ENCODE results near the gene RGMB. TPM values are rescaled to one million over a fixed set of nuclear protein-coding genes. Genes with fewer than 3 reads are reported as not detected.

The RGMB gene
- polyA plus RNA-seq, 1 donor from 2014 or later = 5.2 TPM

DNA sequence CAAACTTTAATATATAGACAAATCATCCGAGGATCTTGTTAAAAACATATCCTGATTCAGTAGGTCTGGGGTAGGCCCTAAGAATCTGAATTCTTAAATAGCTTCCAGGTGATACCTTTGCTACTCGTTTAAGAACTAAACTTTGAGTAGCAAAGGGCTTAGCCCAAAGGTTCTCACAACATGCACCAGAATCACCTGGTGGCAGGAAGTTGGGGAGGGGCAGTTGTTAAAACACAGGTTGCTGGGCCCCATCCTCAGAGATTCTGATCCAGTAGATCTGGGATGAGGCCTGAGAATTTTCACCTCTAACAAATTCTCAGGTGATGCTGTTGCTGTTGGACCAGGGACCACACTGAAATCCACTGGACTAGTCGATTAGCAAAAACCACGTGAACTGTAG lies 20.0 kb upstream of the RGMB start:
- Mint-ChIP-seq H3K36me3 (peaks cover 2% of the 10 kb centered on the region), H3K27ac (no peak overlapping the region), H3K9me3 (peaks cover 0 to 4% (median 2%) of the 10 kb centered on the region in 3 donors), H3K27me3 (peaks cover 8% of the 10 kb centered on the region), H3K4me3 (no peak overlapping the region), H3K4me1 (no peaks in the 10 kb centered on the region)

DNA sequence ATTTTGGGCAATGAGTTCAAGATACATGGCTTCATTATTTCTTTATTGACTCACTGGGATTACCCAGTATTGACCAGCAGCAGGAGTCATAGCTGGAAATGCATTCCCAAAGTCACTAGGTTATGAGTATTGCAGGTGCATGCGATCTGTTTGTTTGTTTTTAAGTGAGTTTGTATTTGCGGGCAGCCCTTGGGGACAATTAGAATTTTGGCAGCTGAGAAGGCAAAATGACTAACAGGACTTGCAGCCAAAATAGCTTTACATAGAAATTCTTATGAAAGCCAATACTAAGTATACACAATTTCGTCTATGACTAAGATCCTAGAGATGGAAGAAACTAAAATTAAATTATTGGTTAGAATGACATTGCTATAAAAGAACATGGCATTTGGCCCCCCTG lies 18.1 kb upstream of the RGMB start:
- no peak overlapping the region for H3K27ac Mint-ChIP-seq
- no peak overlapping the region for H3K4me3 Mint-ChIP-seq
- peaks cover 8% of the 10 kb centered on the region for H3K27me3 Mint-ChIP-seq
- H3K36me3 Mint-ChIP-seq = peaks cover 2% of the 10 kb centered on the region
- no peaks in the 10 kb centered on the region for H3K4me1 Mint-ChIP-seq
- H3K9me3 Mint-ChIP-seq = peaks cover 0 to 4% (median 2%) of the 10 kb centered on the region in 3 donors

DNA sequence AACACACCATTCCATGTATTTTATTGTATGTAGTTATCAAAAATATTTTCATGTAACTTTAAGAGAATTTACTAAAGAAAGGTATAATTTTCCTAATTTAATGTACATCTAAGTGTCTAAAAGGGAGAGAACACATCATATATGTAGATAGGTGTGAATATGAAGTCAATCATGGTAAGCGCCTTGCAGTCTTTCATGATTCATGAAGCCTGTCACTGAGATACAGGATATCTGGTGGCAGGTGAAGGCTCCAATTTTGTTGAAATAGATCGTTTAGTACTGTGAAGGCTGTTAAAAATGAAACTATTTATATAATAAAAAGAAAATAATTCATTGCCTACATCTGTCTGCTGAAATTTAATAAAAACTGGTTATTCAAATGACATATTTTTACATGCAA lies 15.5 kb upstream of the RGMB start:
- H3K4me1 Mint-ChIP-seq = no peaks in the 10 kb centered on the region
- H3K9me3 Mint-ChIP-seq = peaks cover 0 to 5% (median 4%) of the 10 kb centered on the region in 3 donors
- H3K36me3 Mint-ChIP-seq = peaks cover 3% of the 10 kb centered on the region
- no peak overlapping the region for H3K27ac Mint-ChIP-seq
- H3K4me3 Mint-ChIP-seq = no peak overlapping the region
- peaks cover 12% of the 10 kb centered on the region for H3K27me3 Mint-ChIP-seq

DNA sequence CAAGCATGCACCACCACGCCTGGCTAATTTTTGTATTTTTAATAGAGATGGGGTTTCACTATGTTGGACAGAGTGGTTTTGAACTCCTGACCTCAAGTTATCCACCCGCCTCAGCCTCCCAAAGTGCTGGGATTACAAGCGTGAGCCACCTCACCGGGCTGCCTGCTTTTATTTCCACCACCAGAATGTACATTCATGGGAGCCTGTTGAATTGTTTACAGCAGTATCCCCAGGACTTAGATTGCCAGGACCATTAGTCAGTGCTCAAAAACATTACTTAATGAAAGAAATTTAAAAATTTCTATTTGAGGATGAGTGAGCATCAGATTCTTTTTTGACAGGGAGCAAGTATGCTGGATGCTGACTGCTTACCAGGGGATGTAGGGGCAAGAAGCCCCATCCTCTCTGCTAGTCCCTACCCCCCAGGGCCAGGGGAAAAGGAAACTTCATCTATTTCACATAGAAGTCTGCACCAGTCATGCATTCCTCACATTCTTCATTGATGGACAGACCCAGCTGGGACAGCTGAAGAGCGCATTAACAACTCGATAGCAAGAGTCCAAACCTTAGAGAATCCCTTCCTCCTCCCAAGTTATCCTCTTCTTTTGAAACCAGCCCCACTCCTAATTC lies 10.3 kb upstream of the RGMB start:
- H3K27ac Mint-ChIP-seq = no peak overlapping the region
- peaks cover 1% of the 10 kb centered on the region for H3K36me3 Mint-ChIP-seq
- peaks cover 0 to 3% (median 0%) of the 10 kb centered on the region in 3 donors for H3K9me3 Mint-ChIP-seq
- H3K4me3 Mint-ChIP-seq = no peak overlapping the region
- H3K27me3 Mint-ChIP-seq = peaks cover 26% of the 10 kb centered on the region
- H3K4me1 Mint-ChIP-seq = peaks cover 0 to 3% (median under 1%) of the 10 kb centered on the region in 3 donors

DNA sequence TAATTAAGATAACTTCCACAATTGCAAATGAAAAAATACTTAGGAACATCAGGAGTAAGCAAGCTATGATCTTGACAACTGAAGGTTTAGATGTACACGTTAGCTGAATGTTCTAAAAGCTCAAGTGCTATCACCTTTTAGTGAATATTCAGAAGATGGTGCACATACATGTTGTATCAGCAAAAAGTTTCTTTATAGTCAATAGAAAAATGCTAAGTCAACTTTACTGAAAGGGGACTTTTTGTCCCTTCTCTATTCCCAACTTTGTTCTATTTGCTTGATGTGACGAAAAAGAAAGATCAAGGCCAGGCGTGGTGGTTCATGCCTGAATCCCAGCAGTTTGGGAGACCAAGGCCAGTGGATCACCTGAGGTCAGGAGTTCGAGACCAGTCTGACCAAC lies 7.6 kb upstream of the RGMB start:
- Mint-ChIP-seq H3K27ac (no peak overlapping the region), H3K36me3 (peaks cover 1% of the 10 kb centered on the region), H3K4me3 (no peak overlapping the region), H3K27me3 (peaks cover 31% of the 10 kb centered on the region), H3K9me3 (peaks cover 0 to 3% (median 0%) of the 10 kb centered on the region in 3 donors), H3K4me1 (peaks cover 4 to 14% (median 11%) of the 10 kb centered on the region in 3 donors)

DNA sequence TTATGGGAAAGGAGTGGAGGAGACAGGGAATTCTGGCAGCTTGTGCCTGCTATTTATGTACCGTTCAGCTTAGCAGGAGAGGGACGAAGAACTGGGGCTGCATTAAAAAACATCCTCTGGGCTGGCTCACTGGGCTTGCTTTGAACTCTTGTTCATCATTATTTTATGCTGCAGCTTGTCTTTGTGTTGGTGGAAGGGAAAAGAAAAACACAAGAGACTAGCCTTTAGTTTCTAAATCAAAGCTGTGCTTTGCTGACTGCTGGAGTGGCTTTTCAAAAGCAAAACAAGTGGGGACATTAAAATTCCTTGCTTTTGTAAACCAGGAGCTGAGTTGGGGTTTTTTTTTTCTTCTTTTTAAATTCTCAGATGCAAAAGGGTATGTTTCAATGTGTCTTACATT lies 5.9 kb upstream of the RGMB start:
- Mint-ChIP-seq H3K36me3 (no peaks in the 10 kb centered on the region), H3K27ac (no peak overlapping the region), H3K4me3 (peak overlapping the region in 2 of 4 donors; percentile 6 to 97), H3K4me1 (peaks cover 4 to 27% (median 23%) of the 10 kb centered on the region in 3 donors), H3K9me3 (no peaks in the 10 kb centered on the region), H3K27me3 (peaks cover 29% of the 10 kb centered on the region)

DNA sequence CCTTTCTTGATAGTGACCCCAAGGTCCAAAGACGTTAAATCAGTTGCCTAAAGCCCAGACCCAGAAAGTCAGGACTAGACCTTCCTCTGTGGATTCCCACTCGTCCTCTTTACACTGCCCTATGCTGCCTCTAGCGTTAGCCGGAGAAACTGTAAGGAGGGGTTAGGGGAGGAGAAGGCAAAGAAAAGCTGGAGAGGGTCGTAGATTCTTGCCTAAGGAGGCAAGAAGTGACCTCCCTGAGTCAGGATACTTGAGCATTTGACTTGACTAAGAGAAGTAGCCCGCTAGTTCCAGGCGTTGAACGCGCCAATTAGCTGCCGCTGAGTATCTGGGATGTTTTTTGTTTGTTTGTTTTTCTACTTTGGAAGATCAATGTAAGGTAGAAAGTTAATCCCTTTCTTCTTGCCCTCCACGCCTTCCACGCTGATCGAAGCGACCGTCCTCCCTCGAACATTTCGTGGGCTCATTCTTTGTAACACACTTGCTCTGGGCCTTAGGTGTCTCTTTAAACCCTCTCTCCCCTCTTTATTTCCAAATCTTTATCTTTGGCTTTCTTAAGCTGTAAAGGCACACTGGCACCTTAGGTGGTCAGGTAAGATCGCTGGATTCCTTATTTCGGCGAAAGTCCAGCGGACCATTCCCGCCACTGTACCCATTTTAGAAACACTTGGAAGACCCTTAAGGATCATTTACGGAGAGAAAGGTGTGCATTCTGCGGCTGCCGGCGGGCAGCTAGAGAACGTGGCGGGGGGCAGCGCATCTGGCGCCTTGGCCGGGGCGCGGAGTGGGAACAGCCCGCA lies 5.1 kb upstream of the RGMB start:
- Mint-ChIP-seq H3K4me1 (peaks cover 9 to 30% (median 27%) of the 10 kb centered on the region in 3 donors), H3K9me3 (no peaks in the 10 kb centered on the region), H3K27me3 (peaks cover 29% of the 10 kb centered on the region), H3K4me3 (peak overlapping the region; percentile 94 to 98 (median 96)), H3K36me3 (no peaks in the 10 kb centered on the region), H3K27ac (peak overlapping the region in 1 of 3 donors; percentile 63)

DNA sequence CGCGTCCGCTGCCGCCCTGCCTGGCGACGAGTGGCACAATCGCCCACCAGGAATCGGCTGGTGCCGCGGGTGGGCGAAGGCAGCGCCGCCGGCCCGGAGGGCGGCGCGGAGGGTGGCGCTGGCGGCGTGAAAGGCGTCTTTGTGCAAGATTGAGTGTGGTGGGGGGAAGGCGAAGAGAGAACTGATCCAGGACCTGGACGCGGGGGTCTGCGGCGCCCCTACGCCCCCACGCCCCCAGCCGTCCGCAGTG lies 4.6 kb upstream of the RGMB start:
- Mint-ChIP-seq H3K27me3 (peaks cover 29% of the 10 kb centered on the region), H3K36me3 (no peaks in the 10 kb centered on the region), H3K27ac (peak overlapping the region in 1 of 3 donors; percentile 63), H3K4me1 (peaks cover 9 to 30% (median 27%) of the 10 kb centered on the region in 3 donors), H3K4me3 (peak overlapping the region; percentile 94 to 98 (median 96)), H3K9me3 (no peaks in the 10 kb centered on the region)

DNA sequence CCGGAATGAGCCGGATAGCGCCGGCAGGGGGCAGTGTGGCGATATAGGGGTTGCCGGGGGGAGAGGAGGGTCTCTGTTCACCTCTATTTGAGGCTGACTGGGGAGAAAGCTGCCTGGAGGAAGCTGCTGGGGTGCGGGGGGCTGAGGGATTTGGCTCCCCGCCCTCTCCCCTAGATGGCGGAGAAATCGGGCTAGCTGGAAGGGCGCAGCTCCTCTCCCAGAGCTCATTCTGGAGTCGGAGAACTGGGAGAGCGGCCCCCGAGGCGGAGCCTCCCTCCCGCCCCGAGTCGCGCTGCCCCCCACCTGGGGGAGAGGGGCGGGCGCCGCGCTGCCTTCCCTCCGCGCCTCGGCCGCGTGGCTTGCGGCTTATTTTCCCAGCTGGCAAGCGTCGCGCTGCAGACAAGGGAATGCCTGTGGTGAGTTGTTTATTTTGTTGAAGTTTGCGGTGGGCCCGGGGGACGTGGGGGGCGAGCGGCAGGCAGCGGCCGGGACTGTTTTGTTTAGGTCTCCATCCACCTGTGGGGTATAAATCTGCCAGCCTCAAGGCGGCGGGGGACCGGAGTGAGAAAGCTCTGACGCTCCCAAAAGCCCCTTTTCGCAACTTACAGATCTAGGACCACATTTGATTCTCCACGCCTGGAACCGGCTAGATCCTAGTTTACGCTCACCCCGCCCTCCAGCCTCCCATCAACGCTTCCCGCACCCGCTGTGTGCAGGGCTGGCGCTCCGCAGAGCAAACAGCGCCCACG lies 4.1 kb upstream of the RGMB start:
- H3K27ac Mint-ChIP-seq = peak overlapping the region; percentile 63 to 90 (median 72)
- H3K27me3 Mint-ChIP-seq = peaks cover 24% of the 10 kb centered on the region
- H3K9me3 Mint-ChIP-seq = no peaks in the 10 kb centered on the region
- H3K4me1 Mint-ChIP-seq = peaks cover 10 to 30% (median 29%) of the 10 kb centered on the region in 3 donors
- H3K36me3 Mint-ChIP-seq = no peaks in the 10 kb centered on the region
- H3K4me3 Mint-ChIP-seq = peak overlapping the region; percentile 94 to 98 (median 96)

DNA sequence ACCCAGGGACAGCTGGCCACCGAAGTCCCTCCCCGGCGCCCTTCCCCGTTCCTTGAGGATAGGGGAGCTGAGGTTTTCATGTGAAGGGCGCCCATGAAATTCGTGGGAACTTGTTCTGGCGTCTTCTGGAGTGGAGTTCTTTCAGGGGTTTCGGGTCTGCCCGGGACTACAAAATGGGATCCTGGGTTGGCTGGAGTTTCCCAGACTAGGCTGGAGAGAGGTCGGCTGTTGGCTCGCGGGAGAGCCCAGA lies 3.6 kb upstream of the RGMB start:
- Mint-ChIP-seq H3K9me3 (no peaks in the 10 kb centered on the region), H3K27ac (peak overlapping the region; percentile 14 to 72 (median 63)), H3K4me3 (peak overlapping the region; percentile 94 to 98 (median 96)), H3K27me3 (peaks cover 21% of the 10 kb centered on the region), H3K36me3 (no peaks in the 10 kb centered on the region), H3K4me1 (peaks cover 12 to 34% (median 32%) of the 10 kb centered on the region in 3 donors)

DNA sequence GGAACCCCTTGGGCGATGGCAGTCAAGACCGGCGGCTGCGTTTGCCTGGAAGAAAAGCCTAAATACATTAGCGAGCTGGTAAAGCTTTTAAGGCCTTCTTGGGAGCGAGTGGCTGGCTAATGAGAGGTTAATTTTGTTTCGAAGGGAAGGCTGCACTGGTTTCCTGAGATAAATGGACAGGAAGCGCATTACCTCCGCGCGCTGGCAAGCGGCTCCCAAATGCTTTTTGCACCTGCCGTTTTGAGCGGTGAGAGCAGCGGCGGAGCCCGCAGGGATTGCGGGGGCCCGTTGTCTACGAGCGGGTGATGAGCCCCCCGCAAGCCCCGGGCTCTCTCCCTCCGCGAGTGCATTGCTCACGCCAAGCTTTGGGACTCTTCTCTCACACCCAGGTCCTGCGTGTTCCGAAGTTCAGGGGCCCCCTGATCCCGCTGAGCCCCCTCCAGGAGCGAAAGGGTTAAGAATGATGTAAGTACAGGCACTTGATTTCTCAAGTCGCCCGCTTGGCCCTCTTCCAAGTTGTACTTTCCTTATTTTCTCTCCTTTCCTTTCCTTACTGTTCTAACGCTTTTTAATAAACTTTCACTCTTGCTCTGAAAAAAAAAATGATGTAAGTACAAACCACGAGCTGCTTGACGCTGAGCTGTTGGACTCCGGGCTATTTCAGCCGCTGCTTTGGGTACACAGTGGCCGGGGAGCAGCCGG lies 3.1 kb upstream of the RGMB start:
- no peaks in the 10 kb centered on the region for H3K9me3 Mint-ChIP-seq
- H3K27ac Mint-ChIP-seq = peak overlapping the region; percentile 63 to 88 (median 72)
- peak overlapping the region; percentile 94 to 98 (median 96) for H3K4me3 Mint-ChIP-seq
- peaks cover 19% of the 10 kb centered on the region for H3K27me3 Mint-ChIP-seq
- H3K4me1 Mint-ChIP-seq = peaks cover 12 to 38% (median 36%) of the 10 kb centered on the region in 3 donors
- H3K36me3 Mint-ChIP-seq = no peaks in the 10 kb centered on the region

DNA sequence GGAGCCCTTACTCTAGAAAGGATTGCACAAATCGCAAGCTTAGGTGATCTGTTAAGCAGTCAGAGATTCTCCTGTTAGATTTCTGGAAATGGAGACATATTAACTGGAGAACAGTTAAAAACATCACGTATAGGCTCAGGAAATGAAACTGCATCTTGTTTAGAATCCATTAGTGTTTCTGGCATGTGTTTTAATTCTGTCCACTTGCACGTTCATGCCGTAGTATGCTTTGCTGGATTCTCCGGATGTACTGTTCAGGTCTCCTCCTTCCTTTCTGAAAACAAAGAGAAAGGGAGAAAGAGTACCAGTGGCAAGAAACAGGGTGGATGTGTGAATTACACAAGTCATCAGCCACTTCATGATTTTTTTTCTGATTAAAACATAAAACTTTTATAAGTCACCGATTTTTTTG lies 2.5 kb upstream of the RGMB start:
- peak overlapping the region; percentile 94 to 98 (median 96) for H3K4me3 Mint-ChIP-seq
- H3K36me3 Mint-ChIP-seq = no peaks in the 10 kb centered on the region
- H3K27me3 Mint-ChIP-seq = peaks cover 19% of the 10 kb centered on the region
- H3K27ac Mint-ChIP-seq = peak overlapping the region; percentile 63 to 88 (median 72)
- H3K9me3 Mint-ChIP-seq = no peaks in the 10 kb centered on the region
- peaks cover 14 to 42% (median 41%) of the 10 kb centered on the region in 3 donors for H3K4me1 Mint-ChIP-seq

DNA sequence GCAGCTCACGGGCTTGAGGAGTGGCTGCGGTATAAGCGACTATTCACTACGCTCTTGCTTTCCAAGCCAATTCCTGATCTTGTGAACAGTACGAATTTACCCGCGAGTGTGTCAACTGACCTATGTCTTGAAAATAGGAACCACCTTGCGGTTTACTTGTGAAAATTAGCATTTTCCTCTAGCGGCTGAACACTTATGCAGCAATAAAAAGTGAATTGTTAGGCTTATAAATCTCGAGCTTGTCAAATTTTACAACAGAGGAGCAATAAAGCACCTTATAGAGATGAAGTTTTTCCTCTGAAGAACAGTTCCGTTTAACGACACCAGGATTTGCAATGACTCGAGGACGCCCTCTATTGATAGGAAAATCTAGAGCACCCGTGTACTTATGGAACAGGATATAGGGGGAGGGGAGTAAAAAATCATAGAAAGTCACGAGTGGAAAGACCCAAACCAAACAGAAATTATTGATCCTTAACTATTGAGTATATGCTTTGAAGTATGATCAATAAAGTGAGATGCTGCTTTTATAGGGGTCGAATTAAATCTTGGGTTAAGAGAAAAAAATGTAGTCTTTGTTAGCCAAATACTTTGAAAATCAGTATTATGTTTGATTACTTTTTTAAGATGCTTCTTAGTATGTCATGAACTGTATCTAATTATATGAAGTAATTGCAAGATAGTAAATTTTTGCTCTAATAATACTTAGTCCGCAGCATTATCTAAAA lies 1.9 kb upstream of the RGMB start:
- H3K27me3 Mint-ChIP-seq = peaks cover 19% of the 10 kb centered on the region
- H3K4me1 Mint-ChIP-seq = peaks cover 17 to 46% (median 42%) of the 10 kb centered on the region in 3 donors
- no peaks in the 10 kb centered on the region for H3K36me3 Mint-ChIP-seq
- H3K4me3 Mint-ChIP-seq = peak overlapping the region; percentile 94 to 99 (median 98)
- H3K9me3 Mint-ChIP-seq = no peaks in the 10 kb centered on the region
- H3K27ac Mint-ChIP-seq = peak overlapping the region; percentile 63 to 88 (median 72)
